Skeletal muscle satellite cell (primary cell): ENCODE data around the gene ABLIM2.

Source experiments
- H3K27me3 ChIP-seq: 2 replicates; pipeline ENCODE4 v1.7.0; 2013; ENCODE audit warnings: low read length; ENCODE audit not compliant: control insufficient read depth, insufficient read depth
- H3K36me3 ChIP-seq: 2 replicates; pipeline ENCODE4 v1.7.0; 2013; ENCODE audit warnings: mild to moderate bottlenecking, control low read depth, low read length; ENCODE audit not compliant: insufficient read depth
- H3K4me1 ChIP-seq: 2 replicates; pipeline ENCODE4 v1.7.0; 2013; ENCODE audit warnings: low read length; ENCODE audit not compliant: control insufficient read depth, insufficient read depth
- H3K4me2 ChIP-seq: 2 replicates; pipeline ENCODE4 v1.7.0; 2013; ENCODE audit warnings: mild to moderate bottlenecking, low read length
- H3K4me3 ChIP-seq: 2 replicates; pipeline ENCODE4 v1.7.0; 2013; ENCODE audit warnings: low read length
- H3K9ac ChIP-seq: 2 replicates; pipeline ENCODE4 v1.7.0; 2013; ENCODE audit warnings: mild to moderate bottlenecking, low read depth, low read length, moderate library complexity
- H3K9me3 ChIP-seq: replicated peaks from 2 replicates; pipeline ENCODE4 v1.7.0; 2013; ENCODE audit warnings: mild to moderate bottlenecking, control low read depth, low read length

ABLIM2 gene

DNA sequence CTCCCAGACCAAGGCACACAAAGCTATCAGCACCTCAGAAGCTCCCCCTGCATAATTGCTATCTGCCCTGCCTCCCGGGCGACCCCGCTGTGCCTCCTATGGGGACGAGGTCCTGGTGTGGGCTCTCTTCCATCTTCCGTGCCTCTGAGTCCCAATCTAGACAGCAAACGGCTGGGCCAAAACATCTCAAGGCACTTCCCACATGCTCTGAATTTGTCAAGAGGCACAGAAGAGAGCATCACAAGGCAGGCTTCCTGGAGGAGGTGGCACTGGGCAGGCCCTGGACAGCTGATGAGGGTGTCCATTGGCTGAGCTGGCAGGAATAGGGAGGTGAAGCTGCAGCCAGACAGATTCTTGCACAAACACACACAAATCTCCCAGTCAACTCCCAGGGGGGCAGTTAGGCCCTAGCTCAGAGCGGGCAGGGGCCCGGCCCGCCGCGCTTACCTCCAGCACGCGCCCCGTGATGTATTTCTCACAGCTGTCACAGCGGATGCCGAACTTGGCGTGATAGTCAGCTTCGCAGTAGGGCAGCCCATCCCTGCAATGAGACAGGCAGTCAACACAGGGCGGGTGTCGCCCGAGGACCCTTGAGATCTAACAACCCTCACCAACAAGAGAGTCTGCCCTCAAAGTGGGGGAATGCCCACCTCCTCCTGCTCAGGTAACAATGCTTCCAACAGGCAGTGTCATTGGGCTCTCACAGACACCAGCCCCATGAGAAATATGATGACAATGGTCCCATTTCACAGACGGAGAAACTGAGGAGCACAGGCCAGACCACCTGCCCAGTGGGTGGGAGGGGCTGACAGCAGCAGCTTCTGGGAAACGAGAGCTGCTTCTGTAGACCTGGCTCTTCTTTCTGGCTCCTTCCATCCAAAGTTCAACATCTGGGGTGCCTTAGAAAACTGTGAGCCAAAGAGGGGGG lies 81.2 kb downstream of the ABLIM2 start:
- no peak overlapping the region for H3K4me3 ChIP-seq
- no peaks in the 10 kb centered on the region for H3K36me3 ChIP-seq
- peaks cover 11% of the 10 kb centered on the region for H3K27me3 ChIP-seq
- no peaks in the 10 kb centered on the region for H3K4me1 ChIP-seq
- H3K4me2 ChIP-seq: no peak overlapping the region
- H3K9ac ChIP-seq: no peak overlapping the region
- no peaks in the 10 kb centered on the region for H3K9me3 ChIP-seq

DNA sequence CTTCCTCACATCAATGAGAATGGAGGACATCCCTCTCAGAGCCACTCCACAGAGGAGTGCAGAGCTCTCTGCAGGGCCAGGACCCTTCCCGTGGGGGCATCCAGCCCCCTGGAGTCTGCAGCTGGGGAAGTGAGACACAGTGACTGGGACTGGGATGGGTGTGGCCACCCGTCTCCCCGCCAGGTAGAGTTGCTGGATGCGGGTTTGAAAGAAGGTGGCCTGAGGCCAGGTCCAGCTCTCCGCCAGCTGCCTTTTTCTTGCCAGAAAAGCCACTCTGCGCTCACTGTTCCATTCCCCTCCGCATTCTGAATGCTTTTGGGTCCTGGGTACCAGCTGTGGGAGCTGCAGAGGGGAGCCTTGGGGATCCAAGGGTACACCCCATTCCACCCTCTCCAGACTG lies 82.6 kb downstream of the ABLIM2 start:
- Histone ChIP-seq H3K27me3 (peaks cover 16% of the 10 kb centered on the region), H3K4me1 (no peaks in the 10 kb centered on the region), H3K9ac (no peak overlapping the region)

DNA sequence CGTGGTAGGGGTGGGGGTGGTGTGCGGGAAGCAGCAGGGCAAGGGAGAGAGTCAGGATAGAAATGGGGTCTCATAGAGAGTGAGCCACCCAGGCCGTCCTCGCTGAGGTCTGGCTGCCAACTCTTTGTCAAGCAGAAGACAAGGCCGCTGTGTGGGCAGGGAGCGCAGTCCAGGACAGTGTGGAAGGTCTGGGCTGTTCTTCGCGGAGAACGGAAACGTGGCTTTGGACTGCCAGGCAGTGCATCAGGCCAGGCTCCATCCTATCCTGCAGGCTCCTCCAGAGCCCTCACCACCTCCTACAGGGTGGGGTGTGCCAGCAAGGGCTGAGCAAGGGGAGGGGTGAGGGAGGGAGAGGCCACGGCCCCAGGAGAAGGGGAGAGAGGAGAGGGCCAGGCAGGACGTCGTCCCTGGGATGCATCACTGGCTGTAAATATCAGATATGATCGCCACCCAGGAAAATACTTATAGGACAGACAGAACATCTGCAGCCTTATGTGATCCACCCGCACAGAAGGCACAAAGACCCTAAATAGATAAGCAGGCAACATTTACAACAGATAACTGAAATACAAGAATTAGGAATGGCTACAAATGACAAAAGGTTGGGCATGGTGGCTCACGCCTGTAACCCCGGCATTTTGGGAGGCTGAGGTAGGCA lies 85.3 kb downstream of the ABLIM2 start:
- H3K9ac ChIP-seq: no peak overlapping the region
- no peaks in the 10 kb centered on the region for H3K9me3 ChIP-seq
- H3K36me3 ChIP-seq: no peaks in the 10 kb centered on the region
- no peak overlapping the region for H3K4me3 ChIP-seq
- peaks cover 30% of the 10 kb centered on the region for H3K27me3 ChIP-seq
- H3K4me2 ChIP-seq: no peak overlapping the region
- no peaks in the 10 kb centered on the region for H3K4me1 ChIP-seq

More for the DNA sequence above, 82.6 kb downstream of the ABLIM2 start:
- H3K4me2 ChIP-seq: no peak overlapping the region
- H3K36me3 ChIP-seq: no peaks in the 10 kb centered on the region
- H3K9me3 ChIP-seq: no peaks in the 10 kb centered on the region
- no peak overlapping the region for H3K4me3 ChIP-seq

DNA sequence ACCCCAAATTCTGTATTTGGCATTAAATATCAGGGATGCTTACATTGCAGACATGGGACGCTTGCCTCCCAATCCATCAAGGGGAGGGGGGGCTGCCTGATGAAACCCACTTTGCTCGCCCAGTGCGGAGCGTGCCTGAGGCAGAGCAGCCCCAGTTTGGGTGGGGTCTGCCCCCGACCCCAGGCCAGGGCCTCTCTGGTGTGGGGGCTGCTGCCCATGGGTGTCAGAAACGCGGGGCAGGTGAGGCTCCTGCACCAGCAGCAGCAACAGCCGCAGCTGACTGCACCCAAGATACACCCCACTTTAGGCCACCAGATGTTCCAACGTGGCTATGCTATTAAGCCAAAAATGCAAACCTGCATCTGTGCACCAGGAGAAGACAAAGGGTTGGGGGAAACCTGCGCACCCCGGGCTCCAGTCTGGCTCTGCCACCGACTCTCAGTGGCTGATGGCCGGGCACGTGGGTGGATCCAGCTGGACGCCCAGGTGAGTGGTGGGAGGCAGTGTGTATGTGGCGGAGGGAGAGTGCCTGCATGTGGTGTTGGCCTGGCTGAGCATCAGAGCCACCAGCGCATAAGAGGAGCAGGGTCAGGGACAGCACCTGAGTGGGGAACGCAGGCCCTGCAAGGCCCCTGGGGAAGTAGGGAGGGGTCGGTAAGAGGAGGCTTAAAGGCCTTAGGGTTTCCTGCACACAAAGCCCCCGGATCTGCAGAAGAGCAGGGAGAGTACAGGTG lies 86.2 kb downstream of the ABLIM2 start:
- no peaks in the 10 kb centered on the region for H3K9me3 ChIP-seq
- no peaks in the 10 kb centered on the region for H3K4me1 ChIP-seq
- H3K27me3 ChIP-seq: peaks cover 30% of the 10 kb centered on the region
- H3K9ac ChIP-seq: no peak overlapping the region
- no peaks in the 10 kb centered on the region for H3K36me3 ChIP-seq
- H3K4me3 ChIP-seq: no peak overlapping the region
- no peak overlapping the region for H3K4me2 ChIP-seq

DNA sequence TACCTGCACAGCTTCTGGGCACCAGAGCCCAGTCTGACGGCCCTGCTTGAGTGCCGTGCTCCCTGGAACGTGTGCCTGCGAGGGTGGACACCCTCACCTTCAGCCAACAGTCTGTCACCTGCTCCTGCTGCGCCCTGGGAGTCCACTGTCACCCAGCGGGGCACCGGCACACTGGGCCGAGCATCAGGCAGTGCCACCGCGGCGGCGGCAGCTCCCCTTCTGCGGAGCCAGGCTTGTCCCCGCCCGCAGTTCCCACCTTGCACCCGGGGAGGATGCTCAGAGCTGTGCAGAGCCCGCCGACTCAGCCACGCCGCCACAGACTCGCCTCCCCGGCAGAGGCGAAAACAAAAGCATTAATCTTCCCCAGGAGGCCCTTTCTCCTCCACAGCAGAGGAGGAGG lies 86.8 kb downstream of the ABLIM2 start:
- H3K4me3 ChIP-seq: no peak overlapping the region
- H3K36me3 ChIP-seq: no peaks in the 10 kb centered on the region
- no peak overlapping the region for H3K9ac ChIP-seq
- no peaks in the 10 kb centered on the region for H3K9me3 ChIP-seq
- H3K27me3 ChIP-seq: peaks cover 30% of the 10 kb centered on the region
- H3K4me2 ChIP-seq: no peak overlapping the region
- no peaks in the 10 kb centered on the region for H3K4me1 ChIP-seq

DNA sequence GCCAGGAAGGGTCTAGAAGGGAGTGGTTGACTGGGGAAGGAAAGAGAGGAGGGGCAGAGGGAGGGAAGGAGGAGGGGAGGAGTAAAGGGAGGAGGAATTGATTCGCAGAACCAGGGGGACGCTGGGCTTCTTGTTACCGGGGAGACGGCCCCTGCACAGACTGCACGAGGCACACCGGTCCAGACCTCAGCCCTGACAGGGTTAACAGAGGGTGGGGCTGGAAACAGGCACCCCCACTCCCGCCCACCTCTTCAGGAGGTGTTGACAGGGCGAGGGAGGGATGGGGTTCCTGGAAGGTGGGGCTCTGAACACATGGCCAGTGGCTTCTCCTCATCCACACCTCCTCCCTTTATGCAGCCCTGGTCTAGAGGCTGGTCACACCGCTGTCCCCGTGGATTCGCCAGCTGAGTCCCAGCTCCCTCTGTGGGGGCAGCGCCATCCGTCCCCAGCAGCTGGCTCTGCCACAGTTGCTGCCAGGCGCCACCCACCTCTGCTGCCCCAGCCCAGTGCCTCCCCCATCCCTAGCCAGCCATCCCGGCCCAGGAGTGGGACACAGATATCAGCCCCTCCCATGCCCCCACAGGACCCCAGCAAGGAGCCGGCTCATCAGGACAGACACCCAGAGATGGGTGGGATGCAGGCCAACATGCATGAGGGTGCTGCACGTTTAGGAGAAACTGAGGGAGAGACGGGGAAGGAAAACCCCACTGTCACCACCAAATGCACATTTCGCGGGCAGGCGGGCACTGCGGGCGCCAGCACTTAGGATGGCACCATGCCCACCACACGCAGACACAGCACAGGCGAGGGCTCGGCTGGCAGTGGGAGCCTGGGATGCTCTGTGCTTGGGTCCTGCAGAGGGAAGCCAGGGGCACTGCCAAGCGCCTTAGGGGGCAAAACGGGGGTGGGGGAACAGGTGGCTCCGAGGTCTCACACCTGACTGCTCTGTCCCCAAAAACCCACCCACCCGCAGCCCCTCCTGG lies 87.6 kb downstream of the ABLIM2 start:
- Histone ChIP-seq H3K9ac (no peak overlapping the region), H3K36me3 (no peaks in the 10 kb centered on the region), H3K4me3 (no peak overlapping the region), H3K9me3 (no peaks in the 10 kb centered on the region), H3K27me3 (peaks cover 30% of the 10 kb centered on the region), H3K4me2 (no peak overlapping the region), H3K4me1 (no peaks in the 10 kb centered on the region)

DNA sequence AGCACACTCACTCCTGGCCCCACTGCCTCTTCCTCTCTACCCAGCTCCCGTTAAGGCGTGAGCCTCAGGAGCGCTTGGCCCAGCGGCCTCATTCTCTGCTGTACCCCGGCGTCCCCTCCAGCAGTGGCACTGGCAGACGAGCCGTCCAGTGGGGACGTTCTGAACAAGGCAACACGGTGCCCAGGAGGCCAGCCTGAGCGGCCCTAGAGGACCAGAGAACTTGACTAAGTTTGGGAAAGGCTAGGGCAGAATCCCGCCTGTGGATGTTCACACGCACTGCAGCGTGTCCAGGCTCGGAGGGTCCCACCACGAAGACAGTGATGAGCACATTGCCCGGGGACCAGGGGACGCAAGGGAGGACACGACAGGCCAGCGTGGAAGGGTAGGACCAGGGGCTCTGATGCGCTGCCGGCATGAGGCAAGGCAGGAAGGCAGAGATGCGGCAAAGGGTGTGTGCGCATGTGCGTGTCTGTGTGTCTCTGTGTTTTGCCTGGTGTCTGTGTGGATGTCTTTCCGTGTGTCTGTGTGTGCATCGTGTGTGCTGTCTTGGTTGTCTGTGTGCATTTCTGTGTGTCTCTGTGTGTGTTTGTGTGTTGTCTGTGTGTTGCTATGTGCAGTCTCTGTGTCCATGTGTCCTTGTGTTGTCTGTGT lies 89.4 kb downstream of the ABLIM2 start:
- H3K27me3 ChIP-seq: peaks cover 30% of the 10 kb centered on the region
- no peak overlapping the region for H3K4me3 ChIP-seq
- H3K4me1 ChIP-seq: no peaks in the 10 kb centered on the region
- peaks cover 9% of the 10 kb centered on the region for H3K9me3 ChIP-seq
- H3K9ac ChIP-seq: no peak overlapping the region
- H3K4me2 ChIP-seq: no peak overlapping the region
- H3K36me3 ChIP-seq: no peaks in the 10 kb centered on the region

DNA sequence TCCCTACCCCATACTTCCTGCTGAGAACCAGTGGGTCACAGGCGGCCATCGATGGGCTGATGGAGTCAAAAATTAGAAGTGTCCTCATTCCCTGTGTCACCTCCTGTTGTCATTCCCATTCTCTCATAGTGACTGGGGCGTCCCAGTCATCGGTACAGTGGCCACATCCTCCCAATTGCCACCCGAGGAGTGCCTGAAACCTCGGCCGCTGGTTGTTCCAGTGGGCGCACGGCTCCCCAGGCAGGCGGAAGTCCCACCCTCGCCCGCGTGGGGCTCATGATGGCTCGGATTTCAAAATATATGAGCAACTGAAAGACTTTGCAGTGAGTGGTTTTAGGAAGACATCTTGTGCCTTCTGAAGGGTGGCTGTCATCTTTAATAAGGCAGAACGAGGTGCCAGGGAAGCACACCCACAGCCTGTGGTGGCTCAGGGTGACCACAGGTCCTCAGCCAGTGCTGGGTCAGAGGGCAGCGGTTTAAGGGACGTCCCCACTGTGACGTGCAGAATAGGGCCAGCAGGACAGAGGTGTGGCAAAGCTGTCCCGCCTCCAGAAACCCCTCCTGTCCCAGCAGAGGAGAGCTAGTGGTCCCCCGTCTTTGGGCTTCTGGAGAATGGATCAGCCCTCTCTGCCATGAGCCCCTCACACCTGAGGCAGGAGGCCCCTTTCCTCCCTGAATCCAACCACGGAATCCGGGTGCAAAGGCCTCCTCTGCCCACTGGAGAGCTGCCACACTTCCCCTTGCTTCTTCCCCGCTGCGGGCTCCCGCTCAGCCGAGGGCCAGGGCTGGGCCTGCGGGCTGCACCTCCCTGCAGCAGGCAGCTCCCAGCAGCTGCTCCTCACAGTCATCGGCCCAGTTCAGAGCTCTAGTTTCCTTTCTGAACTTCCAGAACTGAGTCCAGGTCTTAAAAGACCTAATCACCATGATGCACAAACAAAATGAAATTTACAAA lies 90.4 kb downstream of the ABLIM2 start:
- Histone ChIP-seq H3K4me3 (no peak overlapping the region), H3K27me3 (peaks cover 30% of the 10 kb centered on the region), H3K4me2 (no peak overlapping the region), H3K9me3 (peaks cover 18% of the 10 kb centered on the region), H3K36me3 (no peaks in the 10 kb centered on the region), H3K4me1 (no peaks in the 10 kb centered on the region), H3K9ac (no peak overlapping the region)

DNA sequence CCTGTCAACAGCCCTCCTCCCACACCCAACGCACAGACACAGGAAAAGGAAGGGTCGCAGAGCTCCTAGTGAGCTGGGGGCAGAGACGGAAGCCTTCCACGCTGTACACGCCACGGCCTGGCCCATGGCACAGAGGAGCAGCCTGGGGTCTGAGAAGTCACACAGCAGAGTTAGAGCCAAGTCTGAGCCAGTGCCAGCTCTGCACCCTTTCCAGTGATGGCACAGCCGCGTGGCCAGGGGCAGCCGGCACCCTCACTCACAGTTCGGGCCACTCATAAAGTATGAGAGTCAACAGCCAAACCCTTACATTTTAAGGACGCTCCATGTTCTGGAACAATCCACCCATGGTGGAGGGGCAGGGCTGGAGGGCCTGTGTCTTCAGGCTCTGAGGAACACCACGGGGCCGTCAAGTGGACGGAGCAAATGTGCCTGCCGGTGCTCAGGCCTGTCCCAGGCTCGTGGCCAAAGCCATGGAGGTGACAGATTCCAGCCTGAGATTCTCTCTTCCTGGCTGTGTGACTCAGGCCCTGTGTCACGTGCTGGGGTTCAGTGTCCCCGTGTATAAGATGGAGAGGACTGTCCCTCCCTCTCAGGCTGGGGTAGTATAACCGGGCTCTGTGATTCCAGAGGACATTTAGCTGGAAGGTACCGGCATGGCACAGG lies 91.2 kb downstream of the ABLIM2 start:
- Histone ChIP-seq H3K4me3 (no peak overlapping the region), H3K36me3 (no peaks in the 10 kb centered on the region), H3K9ac (no peak overlapping the region), H3K4me1 (no peaks in the 10 kb centered on the region), H3K4me2 (no peak overlapping the region), H3K27me3 (peaks cover 30% of the 10 kb centered on the region), H3K9me3 (peaks cover 18% of the 10 kb centered on the region)
